HG03025 (cell line): ENCODE data around the gene NCAPH2.

Experiments used
- ATAC-seq: cut with Tn5 transposase; IDR thresholded peaks from one replicate; pipeline ENCODE4 v1.9.1; 2021; ENCODE audit warnings: mild to moderate bottlenecking, moderate library complexity; ENCODE audit not compliant: unreplicated experiment, low FRiP score

The NCAPH2 gene

GRCh38 chr22:50545522-50546325, 37.7 kb downstream of the NCAPH2 start, which contains the start of gene KLHDC7B:
TSS of gene KLHDC7B (plus strand) at chr22:50545899. CDS start at chr22:50546244, 345 bp downstream.
- no peak for ATAC-seq

GRCh38 chr22:50546326-50547262, 38.6 kb downstream of the NCAPH2 start:
- no peak for ATAC-seq

- no peak for ATAC-seq
These were observed 39.4 kb downstream of the NCAPH2 start for GRCh38 chr22:50547263-50547985.

- no peak for ATAC-seq
These were observed 40.3 kb downstream of the NCAPH2 start for GRCh38 chr22:50548040-50548920.

DNA sequence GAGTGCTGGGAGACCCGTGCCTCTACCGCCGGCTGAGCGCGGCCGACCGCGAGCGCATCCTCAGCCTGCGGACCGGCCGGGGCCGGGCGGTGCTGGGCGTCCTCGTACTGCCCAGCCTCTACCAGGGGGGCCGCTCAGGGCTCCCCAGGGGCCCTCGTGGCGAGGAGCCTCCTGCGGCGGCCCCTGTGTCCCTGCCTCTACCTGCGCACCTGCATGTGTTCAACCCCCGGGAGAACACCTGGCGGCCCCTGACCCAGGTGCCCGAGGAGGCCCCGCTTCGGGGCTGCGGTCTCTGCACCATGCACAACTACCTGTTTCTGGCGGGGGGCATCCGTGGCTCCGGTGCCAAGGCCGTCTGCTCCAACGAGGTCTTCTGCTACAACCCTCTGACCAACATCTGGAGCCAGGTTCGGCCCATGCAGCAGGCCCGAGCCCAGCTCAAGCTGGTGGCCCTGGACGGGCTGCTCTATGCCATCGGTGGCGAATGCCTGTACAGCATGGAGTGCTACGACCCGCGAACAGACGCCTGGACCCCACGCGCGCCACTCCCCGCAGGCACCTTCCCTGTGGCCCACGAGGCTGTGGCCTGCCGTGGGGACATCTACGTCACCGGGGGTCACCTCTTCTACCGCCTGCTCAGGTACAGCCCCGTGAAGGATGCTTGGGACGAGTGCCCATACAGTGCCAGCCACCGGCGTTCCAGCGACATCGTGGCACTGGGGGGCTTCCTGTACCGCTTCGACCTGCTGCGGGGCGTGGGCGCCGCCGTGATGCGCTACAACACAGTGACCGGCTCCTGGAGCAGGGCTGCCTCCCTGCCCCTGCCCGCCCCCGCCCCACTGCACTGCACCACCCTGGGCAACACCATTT, 41.1 kb downstream of the NCAPH2 start:
- ATAC-seq, result no peak

DNA sequence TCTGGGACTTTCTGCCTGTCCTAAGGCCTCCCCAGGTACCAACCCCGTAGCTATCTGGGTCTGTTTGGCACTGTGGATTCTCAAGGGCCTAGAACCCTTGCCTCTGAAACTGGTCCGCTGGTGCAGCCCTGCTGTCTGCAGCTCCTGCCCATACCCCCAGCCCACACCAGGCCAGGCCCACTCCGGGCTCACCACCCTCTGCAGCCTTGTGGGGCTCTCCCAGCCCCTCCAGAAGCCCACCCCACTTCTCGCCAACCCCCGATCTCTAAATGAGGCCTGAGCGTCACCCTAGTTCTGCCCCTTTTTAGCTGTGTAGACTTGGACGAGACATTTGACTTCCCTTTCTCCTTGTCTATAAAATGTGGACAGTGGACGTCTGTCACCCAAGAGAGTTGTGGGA, 42.4 kb downstream of the NCAPH2 start:
- ATAC-seq, result no peak

DNA sequence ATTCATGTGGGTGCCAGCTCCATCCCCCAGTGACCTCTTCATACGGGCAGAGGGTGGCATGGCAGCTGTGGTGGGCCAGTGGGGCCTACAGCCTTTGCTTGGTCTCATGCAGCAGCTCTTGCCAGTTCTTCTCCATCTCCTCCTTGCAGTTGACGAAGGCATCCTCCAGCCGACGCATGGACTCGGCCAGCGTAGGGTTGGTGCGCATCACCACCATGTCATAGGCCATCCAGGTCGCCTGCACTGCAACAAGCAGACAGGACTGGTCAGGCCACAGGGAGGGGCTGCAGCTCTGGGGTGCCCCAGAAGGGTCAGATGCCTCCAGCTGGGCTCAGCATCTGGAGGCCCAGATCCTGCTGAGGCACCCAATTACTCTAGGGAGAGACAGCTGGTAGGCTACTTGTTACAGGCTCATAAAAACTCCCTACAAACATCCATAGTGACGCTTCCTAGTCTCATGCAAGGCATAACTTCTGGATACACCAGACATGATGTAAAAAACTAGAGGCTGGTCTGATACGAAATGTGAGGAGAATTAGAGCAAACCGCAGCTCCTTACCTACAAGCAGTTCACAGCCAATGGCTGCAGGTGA, 43.2 kb downstream of the NCAPH2 start:
- ATAC-seq, result no peak

GRCh38 chr22:50553310-50553709, 45.3 kb downstream of the NCAPH2 start:
- no peak for ATAC-seq

GRCh38 chr22:50556703-50557102, 48.7 kb downstream of the NCAPH2 start:
- ATAC-seq, result no peak

GRCh38 chr22:50560034-50560433, 52.0 kb downstream of the NCAPH2 start:
- no peak for ATAC-seq

DNA sequence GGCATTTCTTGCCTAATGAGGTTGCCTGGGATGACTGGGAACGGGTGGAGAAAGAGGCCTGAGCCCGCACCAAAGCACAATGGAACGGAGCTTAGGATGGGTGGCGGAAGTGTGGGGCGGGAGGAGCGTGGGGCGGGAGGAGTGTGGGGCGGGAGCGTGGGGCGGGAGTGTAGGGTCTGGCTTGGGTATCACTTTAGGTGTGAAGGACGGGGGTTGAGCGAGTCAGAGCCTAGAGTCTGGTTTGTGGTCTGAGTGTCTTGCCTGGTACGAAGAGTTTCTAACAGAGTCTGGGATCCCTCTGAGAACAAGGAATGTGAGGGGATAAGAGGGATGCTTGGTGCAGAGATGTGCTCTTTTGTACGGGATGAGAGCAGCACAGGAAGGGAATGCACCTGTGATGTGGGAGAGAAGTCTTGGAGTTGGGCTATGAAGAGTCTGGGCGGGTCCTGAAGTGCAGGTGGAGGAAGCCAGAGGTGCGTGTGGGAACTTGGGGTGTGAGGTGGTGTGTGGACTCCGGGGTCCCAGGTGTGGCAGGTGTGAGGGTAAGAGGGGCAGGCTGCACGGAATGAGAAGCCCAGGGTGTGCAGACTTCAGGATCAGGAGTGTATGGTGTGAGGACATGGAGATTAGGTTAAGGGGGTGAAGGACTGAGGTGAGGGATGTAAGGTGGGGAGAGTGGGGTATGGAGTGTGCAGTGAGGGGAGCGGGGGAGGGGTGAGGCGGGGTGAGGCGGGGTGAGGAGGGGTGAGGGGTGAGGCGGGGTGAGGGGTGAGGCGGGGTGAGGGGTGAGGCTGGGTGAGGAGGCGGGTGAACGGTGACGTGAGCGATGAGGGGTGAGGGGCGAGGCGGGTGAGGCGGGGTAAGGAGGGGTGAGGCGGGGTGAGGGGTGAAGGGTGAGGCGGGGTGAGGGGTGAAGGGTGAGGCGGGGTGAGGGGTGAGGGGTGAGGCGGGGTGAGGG, 53.7 kb downstream of the NCAPH2 start:
- no peak for ATAC-seq

DNA sequence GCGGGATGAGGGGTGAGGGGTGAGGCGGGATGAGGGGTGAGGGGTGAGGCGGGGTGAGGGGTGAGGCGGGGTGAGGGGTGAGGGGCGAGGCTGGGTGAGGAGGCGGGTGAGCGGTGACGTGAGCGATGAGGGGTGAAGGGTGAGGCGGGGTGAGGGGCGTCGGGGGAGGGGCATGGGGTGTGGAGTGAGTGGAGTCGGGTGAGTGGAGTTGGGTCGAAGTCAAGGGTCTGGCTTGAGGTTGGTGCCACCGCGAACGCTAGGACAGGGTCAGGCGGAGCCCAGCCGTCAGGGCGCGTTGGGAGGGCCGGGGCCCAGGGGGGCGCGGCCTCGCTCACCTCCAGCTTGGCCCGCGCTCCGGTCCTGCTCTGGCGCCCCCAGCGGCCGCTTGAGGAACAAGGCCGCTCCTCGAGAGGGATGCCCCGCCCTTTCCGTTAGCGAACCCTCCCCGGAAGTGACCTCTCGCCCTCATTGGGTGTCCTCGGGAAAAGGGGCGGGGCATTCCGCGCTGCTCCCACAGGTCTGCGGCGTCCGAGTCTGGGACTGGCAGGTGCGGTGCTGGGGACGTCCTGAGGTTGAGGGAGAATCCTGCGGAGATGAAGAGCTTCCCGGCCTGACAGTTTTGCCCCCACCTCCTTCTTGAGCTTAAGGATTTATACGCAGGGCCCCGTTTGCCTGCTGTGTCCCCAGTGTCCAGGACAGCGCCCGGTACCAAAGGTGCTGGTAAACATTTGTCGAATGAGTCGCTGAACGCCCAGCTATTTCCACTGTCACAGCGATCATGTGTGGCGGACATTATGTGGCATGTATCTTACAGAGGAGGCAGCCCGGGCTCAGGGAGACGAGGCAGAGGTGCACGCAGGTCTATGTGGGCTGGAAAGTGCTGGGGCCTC, 54.7 kb downstream of the NCAPH2 start, which contains the start of gene SYCE3:
Gene SYCE3 (minus strand): TSS at position 397 of the 890 bp plus-strand sequence. CDS start 6,514 bp downstream, outside the sequence.
- peak; percentile 91 for ATAC-seq

GRCh38 chr22:50563413-50564160, 55.6 kb downstream of the NCAPH2 start:
- no peak for ATAC-seq

GRCh38 chr22:50564289-50564688, 56.3 kb downstream of the NCAPH2 start:
- ATAC-seq, result no peak

DNA sequence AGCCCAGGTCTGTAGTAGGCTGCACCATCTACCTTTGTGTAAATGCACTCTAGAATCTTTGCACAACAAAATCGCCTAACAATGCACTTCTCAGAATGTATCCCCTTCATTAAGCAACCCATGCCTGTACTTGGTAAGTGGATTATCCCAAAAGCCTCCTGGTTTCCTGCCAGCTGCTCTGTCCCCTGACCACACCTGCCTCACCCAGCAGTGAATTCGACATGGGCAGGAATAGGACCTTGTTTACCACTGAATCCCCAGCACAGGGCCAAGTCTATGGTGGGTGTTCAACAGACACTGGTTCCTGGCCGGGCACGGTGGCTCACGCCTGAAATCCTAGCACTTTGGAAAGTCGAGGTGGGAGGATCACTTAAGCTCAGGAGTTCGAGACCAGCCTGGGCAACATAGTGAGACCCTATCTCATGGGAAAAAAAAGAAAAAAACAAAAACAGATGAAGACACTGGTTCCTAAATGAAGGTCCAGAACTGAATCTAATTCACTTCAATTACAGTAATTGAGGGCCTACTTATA, 59.8 kb downstream of the NCAPH2 start:
- no peak for ATAC-seq
